SK-N-SH treated with all-trans-retinoic acid at 6 μM for 48 hours (cell line): Measurements from ENCODE around the gene LPIN3.

Experiments used
- ATAC-seq: fragments of 200-7000 bp; cut with Tn5 transposase; 3 replicates; pipeline ENCODE4 v1.9.1; 2020; ENCODE audit warnings: mild to moderate bottlenecking, moderate library complexity
- ARNTL ChIP-seq: fragments of 450-650 bp; formaldehyde crosslinking; IDR thresholded peaks from 2 replicates; pipeline ENCODE4 v1.5.0; 2020; ENCODE audit warnings: low read depth, mild to moderate bottlenecking, moderate library complexity, borderline replicate concordance
- BACH2 ChIP-seq: fragments of 250-450 bp; sonication (Bioruptor Pico); IDR thresholded peaks from 2 replicates; pipeline ENCODE4 v1.9.0; 2021; ENCODE audit warnings: mild to moderate bottlenecking, borderline replicate concordance
- CSDC2 ChIP-seq: fragments of 250-450 bp; sonication (Bioruptor Pico); IDR thresholded peaks from 2 replicates; pipeline ENCODE4 v1.5.0; 2020; ENCODE audit warnings: mild to moderate bottlenecking, moderate library complexity
- ESRRG ChIP-seq: fragments of 250-450 bp; sonication (Bioruptor Pico); IDR thresholded peaks from 2 replicates; pipeline ENCODE4 v1.6.1; 2021; ENCODE audit warnings: mild to moderate bottlenecking
- GLIS3 ChIP-seq: fragments of 250-450 bp; sonication (Bioruptor Pico); IDR thresholded peaks from 2 replicates; pipeline ENCODE4 v1.5.0; 2020; ENCODE audit warnings: mild to moderate bottlenecking, moderate library complexity
- ISL1 ChIP-seq: fragments of 250-450 bp; sonication (Bioruptor Pico); IDR thresholded peaks from 2 replicates; pipeline ENCODE4 v2.1.2; 2022; ENCODE audit warnings: mild to moderate bottlenecking, moderate library complexity
- OSR1 ChIP-seq: fragments of 250-450 bp; sonication (Bioruptor Pico); IDR thresholded peaks from 2 replicates; pipeline ENCODE4 v1.8.0; 2022; ENCODE audit warnings: moderate library complexity, mild to moderate bottlenecking, inconsistent platforms
- PPARA ChIP-seq: fragments of 250-450 bp; sonication (Bioruptor Pico); IDR thresholded peaks from 2 replicates; pipeline ENCODE4 v1.5.0; 2020; ENCODE audit warnings: mild to moderate bottlenecking, borderline replicate concordance
- RARB ChIP-seq: fragments of 250-450 bp; sonication (Bioruptor Pico); IDR thresholded peaks from 2 replicates; pipeline ENCODE4 v1.8.0; 2021; ENCODE audit warnings: mild to moderate bottlenecking, moderate library complexity
- SNAI2 ChIP-seq: fragments of 250-450 bp; sonication (Bioruptor Pico); IDR thresholded peaks from 2 replicates; pipeline ENCODE4 v1.5.0; 2020; ENCODE audit warnings: mild to moderate bottlenecking, moderate library complexity
- TCF4 ChIP-seq: fragments of 250-450 bp; sonication (Bioruptor Pico); IDR thresholded peaks from 2 replicates; pipeline ENCODE4 v1.8.0; 2021; ENCODE audit warnings: mild to moderate bottlenecking, moderate library complexity, borderline replicate concordance
- TOX ChIP-seq: fragments of 250-450 bp; sonication (Bioruptor Pico); IDR thresholded peaks from 2 replicates; pipeline ENCODE4 v1.8.0; 2021; ENCODE audit warnings: mild to moderate bottlenecking, moderate library complexity, borderline replicate concordance
- ZC3H10 ChIP-seq: fragments of 250-450 bp; sonication (Bioruptor Pico); IDR thresholded peaks from 2 replicates; pipeline ENCODE4 v1.5.1; 2021; ENCODE audit warnings: mild to moderate bottlenecking, moderate library complexity
- ZNF565 ChIP-seq: fragments of 450-650 bp; formaldehyde crosslinking; conservative IDR thresholded peaks from 2 replicates; pipeline ENCODE4 v1.5.0; 2020; ENCODE audit warnings: low read depth, mild to moderate bottlenecking, moderate library complexity
- ZNF8 ChIP-seq: fragments of 450-650 bp; formaldehyde crosslinking; IDR thresholded peaks from 2 replicates; pipeline ENCODE4 v1.5.0; 2020; ENCODE audit warnings: mild to moderate bottlenecking, moderate library complexity
- TF ChIP-seq, protein P1 (sequence below): fragments of 250-450 bp; sonication (Bioruptor Pico); IDR thresholded peaks from 2 replicates; pipeline ENCODE4 v1.8.0; 2021; ENCODE audit warnings: low read depth, mild to moderate bottlenecking, moderate library complexity, borderline replicate concordance
- TF ChIP-seq, protein P2 (sequence below): fragments of 250-450 bp; sonication (Bioruptor Pico); IDR thresholded peaks from 2 replicates; pipeline ENCODE4 v1.5.1; 2021; ENCODE audit warnings: mild to moderate bottlenecking, moderate library complexity
- TF ChIP-seq, protein P3 (sequence below): fragments of 250-450 bp; sonication (Bioruptor Pico); IDR thresholded peaks from 2 replicates; pipeline ENCODE4 v1.5.0; 2020; ENCODE audit warnings: mild to moderate bottlenecking, moderate library complexity
- TF ChIP-seq, protein P4 (sequence below): fragments of 250-450 bp; sonication (Bioruptor Pico); IDR thresholded peaks from 2 replicates; pipeline ENCODE4 v1.8.0; 2020; ENCODE audit warnings: mild to moderate bottlenecking, moderate library complexity, borderline replicate concordance
- TF ChIP-seq, protein P5 (sequence below): fragments of 250-450 bp; sonication (Bioruptor Pico); IDR thresholded peaks from 2 replicates; pipeline ENCODE4 v1.5.1; 2020; ENCODE audit warnings: low read depth, mild to moderate bottlenecking, moderate library complexity

Gene LPIN3

DNA sequence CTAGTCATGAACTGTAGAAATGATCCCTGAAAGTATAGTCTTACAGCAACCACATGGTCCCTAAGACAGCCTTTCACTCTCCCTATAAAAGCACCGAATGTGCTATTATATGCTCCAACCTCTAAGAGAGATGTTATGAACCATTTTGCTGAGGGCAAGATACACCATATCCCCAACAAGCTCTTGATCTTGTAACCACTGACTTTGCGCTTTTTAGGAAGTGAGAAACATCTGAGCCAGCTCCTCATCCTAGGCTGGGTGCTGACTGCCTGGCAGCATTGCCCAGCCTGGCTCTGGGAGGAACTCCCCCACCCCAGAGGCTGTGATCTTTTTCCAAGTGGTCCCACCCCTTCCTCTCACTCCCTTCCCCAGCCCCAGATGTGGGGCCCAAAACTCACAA lies 29.1 kb downstream of the LPIN3 start (continued):
- TF ChIP-seq, protein P1, sequence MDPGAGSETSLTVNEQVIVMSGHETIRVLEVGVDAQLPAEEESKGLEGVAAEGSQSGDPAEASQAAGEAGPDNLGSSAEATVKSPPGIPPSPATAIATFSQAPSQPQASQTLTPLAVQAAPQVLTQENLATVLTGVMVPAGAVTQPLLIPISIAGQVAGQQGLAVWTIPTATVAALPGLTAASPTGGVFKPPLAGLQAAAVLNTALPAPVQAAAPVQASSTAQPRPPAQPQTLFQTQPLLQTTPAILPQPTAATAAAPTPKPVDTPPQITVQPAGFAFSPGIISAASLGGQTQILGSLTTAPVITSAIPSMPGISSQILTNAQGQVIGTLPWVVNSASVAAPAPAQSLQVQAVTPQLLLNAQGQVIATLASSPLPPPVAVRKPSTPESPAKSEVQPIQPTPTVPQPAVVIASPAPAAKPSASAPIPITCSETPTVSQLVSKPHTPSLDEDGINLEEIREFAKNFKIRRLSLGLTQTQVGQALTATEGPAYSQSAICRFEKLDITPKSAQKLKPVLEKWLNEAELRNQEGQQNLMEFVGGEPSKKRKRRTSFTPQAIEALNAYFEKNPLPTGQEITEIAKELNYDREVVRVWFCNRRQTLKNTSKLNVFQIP, result no peak
- TF ChIP-seq ISL1 (no peak), ZNF565 (no peak)

DNA sequence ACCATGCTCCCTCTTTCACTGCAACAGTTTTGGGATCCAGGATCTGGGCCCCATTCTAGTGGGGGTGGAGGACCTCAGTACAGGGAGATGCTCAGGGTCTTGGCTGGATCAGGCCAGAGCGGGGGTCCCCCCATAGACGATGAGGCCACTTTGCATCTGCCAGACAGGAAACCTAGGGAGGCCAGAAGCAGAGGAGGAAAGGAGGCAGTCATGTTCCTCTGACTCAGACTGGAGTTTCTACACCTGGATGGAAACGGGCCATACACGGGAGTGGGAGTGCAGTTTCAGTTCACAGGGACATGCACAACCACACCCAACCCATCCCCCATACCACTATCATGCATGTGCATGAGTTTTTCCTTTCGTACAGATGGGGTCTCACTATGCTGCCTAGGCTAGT lies 29.6 kb downstream of the LPIN3 start:
- no peak for ATAC-seq
- TF ChIP-seq, protein P1, result no peak
- TF ChIP-seq ZNF565 (no peak), ZC3H10 (CRISPR knock-in tag) (no peak), OSR1 (CRISPR knock-in tag) (no peak), TCF4 (CRISPR knock-in tag) (no peak), CSDC2 (no peak), ISL1 (no peak), BACH2 (CRISPR knock-in tag) (no peak), SNAI2 (CRISPR knock-in tag) (no peak), RARB (CRISPR knock-in tag) (no peak), ZNF8 (no peak), GLIS3 (CRISPR knock-in tag) (no peak), PPARA (CRISPR knock-in tag) (no peak), ARNTL (CRISPR knock-in tag) (no peak)
- TF ChIP-seq, protein P2, sequence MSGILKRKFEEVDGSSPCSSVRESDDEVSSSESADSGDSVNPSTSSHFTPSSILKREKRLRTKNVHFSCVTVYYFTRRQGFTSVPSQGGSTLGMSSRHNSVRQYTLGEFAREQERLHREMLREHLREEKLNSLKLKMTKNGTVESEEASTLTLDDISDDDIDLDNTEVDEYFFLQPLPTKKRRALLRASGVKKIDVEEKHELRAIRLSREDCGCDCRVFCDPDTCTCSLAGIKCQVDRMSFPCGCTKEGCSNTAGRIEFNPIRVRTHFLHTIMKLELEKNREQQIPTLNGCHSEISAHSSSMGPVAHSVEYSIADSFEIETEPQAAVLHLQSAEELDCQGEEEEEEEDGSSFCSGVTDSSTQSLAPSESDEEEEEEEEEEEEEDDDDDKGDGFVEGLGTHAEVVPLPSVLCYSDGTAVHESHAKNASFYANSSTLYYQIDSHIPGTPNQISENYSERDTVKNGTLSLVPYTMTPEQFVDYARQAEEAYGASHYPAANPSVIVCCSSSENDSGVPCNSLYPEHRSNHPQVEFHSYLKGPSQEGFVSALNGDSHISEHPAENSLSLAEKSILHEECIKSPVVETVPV, result no peak
- TF ChIP-seq, protein P3, sequence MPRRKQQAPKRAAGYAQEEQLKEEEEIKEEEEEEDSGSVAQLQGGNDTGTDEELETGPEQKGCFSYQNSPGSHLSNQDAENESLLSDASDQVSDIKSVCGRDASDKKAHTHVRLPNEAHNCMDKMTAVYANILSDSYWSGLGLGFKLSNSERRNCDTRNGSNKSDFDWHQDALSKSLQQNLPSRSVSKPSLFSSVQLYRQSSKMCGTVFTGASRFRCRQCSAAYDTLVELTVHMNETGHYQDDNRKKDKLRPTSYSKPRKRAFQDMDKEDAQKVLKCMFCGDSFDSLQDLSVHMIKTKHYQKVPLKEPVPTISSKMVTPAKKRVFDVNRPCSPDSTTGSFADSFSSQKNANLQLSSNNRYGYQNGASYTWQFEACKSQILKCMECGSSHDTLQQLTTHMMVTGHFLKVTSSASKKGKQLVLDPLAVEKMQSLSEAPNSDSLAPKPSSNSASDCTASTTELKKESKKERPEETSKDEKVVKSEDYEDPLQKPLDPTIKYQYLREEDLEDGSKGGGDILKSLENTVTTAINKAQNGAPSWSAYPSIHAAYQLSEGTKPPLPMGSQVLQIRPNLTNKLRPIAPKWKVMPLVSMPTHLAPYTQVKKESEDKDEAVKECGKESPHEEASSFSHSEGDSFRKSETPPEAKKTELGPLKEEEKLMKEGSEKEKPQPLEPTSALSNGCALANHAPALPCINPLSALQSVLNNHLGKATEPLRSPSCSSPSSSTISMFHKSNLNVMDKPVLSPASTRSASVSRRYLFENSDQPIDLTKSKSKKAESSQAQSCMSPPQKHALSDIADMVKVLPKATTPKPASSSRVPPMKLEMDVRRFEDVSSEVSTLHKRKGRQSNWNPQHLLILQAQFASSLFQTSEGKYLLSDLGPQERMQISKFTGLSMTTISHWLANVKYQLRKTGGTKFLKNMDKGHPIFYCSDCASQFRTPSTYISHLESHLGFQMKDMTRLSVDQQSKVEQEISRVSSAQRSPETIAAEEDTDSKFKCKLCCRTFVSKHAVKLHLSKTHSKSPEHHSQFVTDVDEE (CRISPR knock-in tag), result no peak
- TF ChIP-seq, protein P4, sequence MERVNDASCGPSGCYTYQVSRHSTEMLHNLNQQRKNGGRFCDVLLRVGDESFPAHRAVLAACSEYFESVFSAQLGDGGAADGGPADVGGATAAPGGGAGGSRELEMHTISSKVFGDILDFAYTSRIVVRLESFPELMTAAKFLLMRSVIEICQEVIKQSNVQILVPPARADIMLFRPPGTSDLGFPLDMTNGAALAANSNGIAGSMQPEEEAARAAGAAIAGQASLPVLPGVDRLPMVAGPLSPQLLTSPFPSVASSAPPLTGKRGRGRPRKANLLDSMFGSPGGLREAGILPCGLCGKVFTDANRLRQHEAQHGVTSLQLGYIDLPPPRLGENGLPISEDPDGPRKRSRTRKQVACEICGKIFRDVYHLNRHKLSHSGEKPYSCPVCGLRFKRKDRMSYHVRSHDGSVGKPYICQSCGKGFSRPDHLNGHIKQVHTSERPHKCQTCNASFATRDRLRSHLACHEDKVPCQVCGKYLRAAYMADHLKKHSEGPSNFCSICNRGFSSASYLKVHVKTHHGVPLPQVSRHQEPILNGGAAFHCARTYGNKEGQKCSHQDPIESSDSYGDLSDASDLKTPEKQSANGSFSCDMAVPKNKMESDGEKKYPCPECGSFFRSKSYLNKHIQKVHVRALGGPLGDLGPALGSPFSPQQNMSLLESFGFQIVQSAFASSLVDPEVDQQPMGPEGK, result no peak

DNA sequence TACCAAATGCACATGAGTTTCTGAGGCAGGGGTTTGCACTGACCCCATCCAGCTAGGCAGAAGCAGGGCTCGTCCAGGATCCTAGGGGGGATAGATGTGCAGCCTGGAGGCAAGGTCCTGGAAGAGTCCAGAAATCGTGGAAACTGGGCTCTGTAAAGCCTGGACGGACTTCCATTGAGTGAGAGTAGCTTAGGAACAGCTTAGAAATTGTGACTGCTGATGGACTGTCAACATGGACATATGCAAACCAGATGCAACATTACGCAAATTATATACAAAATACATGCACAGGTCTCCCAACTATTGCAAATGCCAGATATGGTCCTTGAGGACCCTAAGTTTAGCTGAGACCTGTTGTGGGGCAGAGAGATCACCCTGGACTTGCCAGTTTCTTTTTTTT lies 30.8 kb downstream of the LPIN3 start:
- no peak for ATAC-seq
- TF ChIP-seq TOX (CRISPR knock-in tag) (no peak), ARNTL (CRISPR knock-in tag) (no peak), CSDC2 (no peak), BACH2 (CRISPR knock-in tag) (no peak), ZC3H10 (CRISPR knock-in tag) (no peak), SNAI2 (CRISPR knock-in tag) (no peak), RARB (CRISPR knock-in tag) (no peak), ESRRG (CRISPR knock-in tag) (no peak)
- TF ChIP-seq, protein P5, sequence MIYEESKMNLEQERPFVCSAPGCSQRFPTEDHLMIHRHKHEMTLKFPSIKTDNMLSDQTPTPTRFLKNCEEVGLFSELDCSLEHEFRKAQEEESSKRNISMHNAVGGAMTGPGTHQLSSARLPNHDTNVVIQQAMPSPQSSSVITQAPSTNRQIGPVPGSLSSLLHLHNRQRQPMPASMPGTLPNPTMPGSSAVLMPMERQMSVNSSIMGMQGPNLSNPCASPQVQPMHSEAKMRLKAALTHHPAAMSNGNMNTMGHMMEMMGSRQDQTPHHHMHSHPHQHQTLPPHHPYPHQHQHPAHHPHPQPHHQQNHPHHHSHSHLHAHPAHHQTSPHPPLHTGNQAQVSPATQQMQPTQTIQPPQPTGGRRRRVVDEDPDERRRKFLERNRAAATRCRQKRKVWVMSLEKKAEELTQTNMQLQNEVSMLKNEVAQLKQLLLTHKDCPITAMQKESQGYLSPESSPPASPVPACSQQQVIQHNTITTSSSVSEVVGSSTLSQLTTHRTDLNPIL (CRISPR knock-in tag), result no peak
- TF ChIP-seq, protein P2, result no peak
